GM06990 (cell line): ENCODE results near the gene PTCSC3.

Source experiments
- DNase-seq: peaks from one replicate; pipeline ENCODE4 v3.0.0-alpha.2; 2011; ENCODE audit not compliant: insufficient read length; ENCODE audit errors: extremely low read depth
- H3K27me3 ChIP-seq: replicated peaks from 2 replicates; pipeline ENCODE4 v1.6.0; 2011; ENCODE audit warnings: low read length; ENCODE audit not compliant: control insufficient read depth, insufficient read depth
- H3K36me3 ChIP-seq: 2 replicates; pipeline ENCODE4 v1.5.1; 2011; ENCODE audit warnings: low read length; ENCODE audit not compliant: control insufficient read depth, insufficient read depth
- H3K4me3 ChIP-seq: replicated peaks from 2 replicates; pipeline ENCODE4 v1.5.1; 2011; ENCODE audit warnings: low read depth, mild to moderate bottlenecking, control low read depth, low read length
- CTCF ChIP-seq: IDR thresholded peaks from 2 replicates; pipeline ENCODE4 v1.5.1; 2011; ENCODE audit warnings: low read length, control low read depth, mild to moderate bottlenecking, inconsistent platforms; ENCODE audit not compliant: insufficient read depth, poor library complexity, severe bottlenecking

The PTCSC3 gene

GRCh38 chr14:36085861-36086260 is 90.7 kb downstream of the PTCSC3 start:
- H3K36me3 ChIP-seq, result no peaks in the 10 kb centered on the region
- H3K4me3 ChIP-seq, result no peak overlapping the region
- no peak for DNase-seq
- H3K27me3 ChIP-seq, result no peaks in the 10 kb centered on the region
- TF ChIP-seq CTCF, result no peak
